B cell (primary cell): ENCODE results near the gene BUB3. TPM values are rescaled to one million over a fixed set of nuclear protein-coding genes. Genes with fewer than 3 reads are reported as not detected.

Source experiments
- ATAC-seq: fragments of 200-7000 bp; cut with Tn5 transposase; one replicate; pipeline ENCODE4 v1.10.0; 2021; ENCODE audit warnings: low read depth, mild to moderate bottlenecking, moderate number of reproducible peaks, moderate library complexity
- CTCF ChIA-PET: fragments of 350-600 bp; sonication (Branson Sonifier 250); formaldehyde crosslinking; loops from one replicate; lab custom pipeline; 2021; ENCODE audit warnings: antibody characterized with exemption, inconsistent platforms; lab: Charles Lee
- POLR2A ChIA-PET: fragments of 350-600 bp; sonication (Branson Sonifier 250); formaldehyde crosslinking; loops from one replicate; lab custom pipeline; 2021; ENCODE audit warnings: antibody characterized with exemption; lab: Charles Lee
- DNase-seq: peaks from one replicate; pipeline ENCODE4 v3.0.0; 2013
- H2AFZ ChIP-seq: 2 replicates; pipeline ENCODE4 v1.6.1; 2012; ENCODE audit warnings: mild to moderate bottlenecking, low read depth, low read length; ENCODE audit not compliant: insufficient read depth, poor library complexity, severe bottlenecking
- H3K27ac ChIP-seq, 2 donors: 1 replicate in 1 of 2; 2 replicates in 1 of 2; pipeline ENCODE4 v1.5.1; 2012 to 2013; ENCODE audit warnings: low read length in 2 of 2, mild to moderate bottlenecking in 2 of 2, moderate library complexity in 1 of 2
- H3K27me3 ChIP-seq, 4 experiments: fragments of 200-600 bp in 1 of 4; sonication (generic) in 1 of 4; replicated peaks in 1 of 4; 1 replicate in 2 of 4; 2 replicates in 2 of 4; pipeline versions ENCODE4 v1.6.1 to v1.7.0; 2013 to 2016; ENCODE audit warnings: low read length in 3 of 4, mild to moderate bottlenecking in 2 of 4, mixed read lengths in 1 of 4, moderate library complexity in 1 of 4; ENCODE audit not compliant: insufficient read depth in 4 of 4, control insufficient read depth in 3 of 4; ENCODE audit errors: control extremely low read depth in 1 of 4
- H3K36me3 ChIP-seq, 2 experiments: replicated peaks in 1 of 2; 1 replicate in 1 of 2; 2 replicates in 1 of 2; pipeline versions ENCODE4 v1.6.1 to v1.7.1; 2013; ENCODE audit warnings: low read length in 1 of 2; ENCODE audit not compliant: insufficient read depth in 2 of 2, control insufficient read depth in 1 of 2; ENCODE audit errors: control extremely low read depth in 1 of 2, extremely low read depth in 1 of 2
- H3K4me1 ChIP-seq, 2 donors: fragments of 200-600 bp in 1 of 2; sonication (generic) in 1 of 2; 1 replicate in 1 of 2; 2 replicates in 1 of 2; pipeline versions ENCODE4 v1.5.1 to v1.6.1; 2013 to 2017; ENCODE audit warnings: low read length in 2 of 2; ENCODE audit not compliant: control insufficient read depth in 2 of 2, insufficient read depth in 2 of 2
- H3K4me2 ChIP-seq: replicated peaks from 2 replicates; pipeline ENCODE3; 2012; ENCODE audit warnings: mild to moderate bottlenecking, low read depth, low read length; ENCODE audit not compliant: poor library complexity, severe bottlenecking
- H3K4me3 ChIP-seq, 5 experiments: fragments of 200-600 bp in 1 of 5; sonication (generic) in 1 of 5; 1 replicate in 3 of 5; 2 replicates in 2 of 5; pipeline versions ENCODE4 v1.5.1 to v1.7.0; 2011 to 2016; ENCODE audit warnings: low read length in 4 of 5, mild to moderate bottlenecking in 4 of 5, low read depth in 2 of 5, control low read depth in 1 of 5, moderate library complexity in 1 of 5; ENCODE audit not compliant: insufficient read depth in 1 of 5; ENCODE audit errors: control extremely low read depth in 1 of 5, extremely low read depth in 1 of 5
- H3K79me2 ChIP-seq: fragments of 200-600 bp; sonication (generic); one replicate; pipeline ENCODE4 v1.6.0; 2016; ENCODE audit warnings: low read length; ENCODE audit not compliant: control insufficient read depth, insufficient read depth
- H3K9ac ChIP-seq: fragments of 200-600 bp; sonication (generic); 2 replicates; pipeline ENCODE4 v1.6.1; 2017; ENCODE audit warnings: mild to moderate bottlenecking, low read length, moderate library complexity
- H3K9me3 ChIP-seq, 3 donors: one replicate each; pipeline versions ENCODE4 v1.6.1 to v1.7.1; 2013; ENCODE audit warnings: low read length in 2 of 3; ENCODE audit not compliant: control insufficient read depth in 2 of 3, insufficient read depth in 1 of 3; ENCODE audit errors: control extremely low read depth in 1 of 3
- H4K20me1 ChIP-seq: 2 replicates; pipeline ENCODE4 v1.6.0; 2012; ENCODE audit warnings: mild to moderate bottlenecking, low read length; ENCODE audit not compliant: insufficient read depth, control insufficient read depth, poor library complexity, severe bottlenecking
- H3K27ac Mint-ChIP-seq: one replicate; pipeline ENCODE4 v1.8.0; 2021; ENCODE audit warnings: mixed read lengths
- H3K27me3 Mint-ChIP-seq: one replicate; pipeline ENCODE4 v1.8.0; 2021; ENCODE audit warnings: mixed read lengths
- H3K4me1 Mint-ChIP-seq: one replicate; pipeline ENCODE4 v1.8.0; 2021; ENCODE audit warnings: mixed read lengths
- H3K4me3 Mint-ChIP-seq: one replicate; pipeline ENCODE4 v1.8.0; 2021; ENCODE audit warnings: mixed read lengths
- H3K9me3 Mint-ChIP-seq: one replicate; pipeline ENCODE4 v1.8.0; 2022; ENCODE audit warnings: mixed read lengths; ENCODE audit not compliant: insufficient read depth
- CTCF ChIP-seq: fragments of 200-600 bp; IDR thresholded peaks from one replicate; pipeline ENCODE4 v1.8.0; 2022; ENCODE audit warnings: antibody characterized with exemption, mild to moderate bottlenecking
- EZH2 ChIP-seq: IDR thresholded peaks from 2 replicates; pipeline ENCODE4 v1.6.1; 2012; ENCODE audit warnings: borderline replicate concordance, low read depth, mild to moderate bottlenecking, moderate library complexity, low read length; ENCODE audit not compliant: insufficient read depth, poor library complexity, severe bottlenecking
- WGBS: methylation state at CpG from one replicate; pipeline ENCODE4 v1.1.5; 2013; ENCODE audit warnings: missing lambda C conversion rate; ENCODE audit not compliant: insufficient coverage; 5-methylcytosine and 5-hydroxymethylcytosine counted together
- intact Hi-C: fragments of 100-400 bp; cut with micrococcal nuclease; formaldehyde crosslinking; loops from one replicate; pipeline ENCODE4 v1.10.0; 2022
- polyA plus RNA-seq: library from polyadenylated mRNA; depleted of rRNA; stranded (reverse); fragments of >200 nt; gene quantifications from 2 replicates; pipeline ENCODE4 v1.2.3, GENCODE V29; 2012
- total RNA-seq, 2 donors: library from RNA; stranded (reverse); fragments of 120-200 nt in 1 of 2; gene quantifications; 1 replicate in 1 of 2; 2 replicates in 1 of 2; pipeline versions ENCODE4 v1.2.3 to v1.2.4, GENCODE V29; 2013 to 2022

The BUB3 gene
- total and polyA plus RNA-seq, 2 donors (not counting 1 experiment from before 2014, with no cell fraction given), result 112 to 113 TPM

DNA sequence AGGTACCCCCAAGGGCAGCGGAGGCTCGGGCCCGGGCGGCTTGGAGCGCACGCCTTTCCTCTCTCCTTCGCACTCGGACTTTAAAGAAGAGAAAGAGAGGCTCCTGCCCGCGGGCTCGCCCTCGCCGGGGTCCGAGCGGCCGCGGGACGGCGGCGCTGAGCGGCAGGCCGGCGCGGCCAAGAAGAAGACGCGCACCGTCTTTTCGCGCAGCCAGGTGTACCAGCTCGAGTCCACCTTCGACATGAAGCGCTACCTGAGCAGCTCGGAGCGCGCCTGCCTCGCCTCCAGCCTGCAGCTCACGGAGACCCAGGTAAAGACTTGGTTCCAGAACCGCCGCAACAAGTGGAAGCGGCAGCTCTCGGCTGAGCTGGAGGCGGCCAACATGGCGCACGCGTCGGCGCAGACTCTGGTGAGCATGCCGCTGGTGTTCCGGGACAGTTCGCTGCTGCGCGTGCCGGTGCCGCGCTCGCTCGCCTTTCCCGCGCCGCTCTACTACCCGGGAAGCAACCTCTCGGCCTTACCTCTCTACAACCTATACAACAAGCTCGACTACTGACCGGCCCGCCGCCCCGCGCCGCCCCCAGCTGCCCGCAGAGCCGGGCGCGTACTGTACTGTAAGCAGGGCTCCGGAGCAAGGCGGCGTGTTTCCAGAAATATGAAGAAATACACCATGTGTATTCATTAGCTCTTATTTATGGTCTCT is 4.5 kb upstream of the BUB3 start:
- POLR2A ChIA-PET, result interaction anchor here (1.6 kb wide), 1 partner anchor 16 kb away, joined by 3 read pairs; no protein-coding TSS in a partner anchor
- CTCF ChIA-PET, result interaction anchor here (0.6 to 1.0 kb wide), 5 partner anchors 11 to 1248 kb away, joined by 3 read pairs; no protein-coding TSS in a partner anchor
- Mint-ChIP-seq H3K27ac (peak overlapping the region; percentile 41), H3K4me1 (peaks cover 62% of the 10 kb centered on the region), H3K9me3 (no peaks in the 10 kb centered on the region), H3K27me3 (peaks cover 47% of the 10 kb centered on the region), H3K4me3 (peak overlapping the region; percentile 79)
- ATAC-seq (no peak), DNase-seq (peak; percentile 75)
- no peaks in the 10 kb centered on the region for H3K36me3 ChIP-seq
- no peak overlapping the region for H3K27ac ChIP-seq
- peaks cover 0 to 83% (median 66%) of the 10 kb centered on the region in 4 experiments for H3K27me3 ChIP-seq
- H3K4me3 ChIP-seq, result peak overlapping the region in 4 of 5 experiments; percentile 25 to 56 (median 40)
- peak overlapping the region; percentile 74 for H2AFZ ChIP-seq
- H3K9ac ChIP-seq, result peak overlapping the region; percentile 44
- H3K79me2 ChIP-seq, result peaks cover 5% of the 10 kb centered on the region
- peaks cover 69 to 75% of the 10 kb centered on the region in 2 donors for H3K4me1 ChIP-seq
- H4K20me1 ChIP-seq, result peaks cover 9% of the 10 kb centered on the region
- intact Hi-C loops, result loop anchor here (1.0 to 10.0 kb wide), 4 partner anchors 16 to 1315 kb away; partner anchors contain the start of genes ATE1 and LHPP
- 10% methylated on average over 76 of the region's 76 CpGs for WGBS
- H3K4me2 ChIP-seq, result peak overlapping the region; percentile 78
- no peak for TF ChIP-seq CTCF
- peak; percentile 86 for TF ChIP-seq EZH2
- peaks cover 3 to 69% (median 9%) of the 10 kb centered on the region in 3 donors for H3K9me3 ChIP-seq
